ENCODE data around the gene STARD6. TPM values are rescaled to one million over a fixed set of nuclear protein-coding genes. Genes with fewer than 3 reads are reported as not detected.

STARD6 gene
- total RNA-seq, 1 donor, result not detected

DNA sequence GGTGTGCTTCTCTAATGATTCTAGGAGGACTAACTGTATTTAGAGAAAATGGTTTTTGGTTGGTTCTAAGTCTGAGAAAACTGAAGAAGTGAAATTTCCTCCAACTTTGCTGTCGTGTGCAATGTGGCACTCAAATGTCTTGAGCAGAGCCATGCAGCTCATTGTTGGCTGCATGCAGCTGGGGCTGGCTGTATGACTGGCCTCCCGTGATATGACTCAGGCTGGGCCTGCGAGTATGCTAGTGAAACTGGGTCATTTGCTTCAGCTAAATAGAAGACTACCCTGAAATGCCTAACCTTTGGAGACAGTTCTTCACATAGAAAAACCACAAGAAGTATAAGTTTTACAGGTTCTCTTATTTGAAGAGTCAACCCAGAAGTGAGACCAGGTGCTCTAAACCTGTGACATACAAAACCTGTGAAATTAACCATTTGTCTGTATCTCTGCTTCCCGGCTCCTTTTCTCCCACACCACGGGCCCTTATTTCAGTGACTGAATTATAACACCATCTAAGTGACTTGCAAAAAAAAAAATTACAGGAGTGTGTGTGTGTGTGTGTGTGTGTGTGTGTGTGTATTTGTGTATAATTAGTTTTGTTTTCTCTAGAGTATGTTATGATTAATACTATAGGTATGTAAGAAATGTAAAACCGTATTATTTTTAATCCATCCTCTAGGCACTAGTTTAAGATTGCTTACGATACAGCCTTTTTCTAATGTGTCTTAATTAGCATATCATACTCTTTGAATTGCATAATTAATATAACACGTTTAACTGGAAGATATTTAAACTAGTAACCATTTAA lies 72.5 kb downstream of the STARD6 start:
- TF ChIP-seq, protein P1, sequence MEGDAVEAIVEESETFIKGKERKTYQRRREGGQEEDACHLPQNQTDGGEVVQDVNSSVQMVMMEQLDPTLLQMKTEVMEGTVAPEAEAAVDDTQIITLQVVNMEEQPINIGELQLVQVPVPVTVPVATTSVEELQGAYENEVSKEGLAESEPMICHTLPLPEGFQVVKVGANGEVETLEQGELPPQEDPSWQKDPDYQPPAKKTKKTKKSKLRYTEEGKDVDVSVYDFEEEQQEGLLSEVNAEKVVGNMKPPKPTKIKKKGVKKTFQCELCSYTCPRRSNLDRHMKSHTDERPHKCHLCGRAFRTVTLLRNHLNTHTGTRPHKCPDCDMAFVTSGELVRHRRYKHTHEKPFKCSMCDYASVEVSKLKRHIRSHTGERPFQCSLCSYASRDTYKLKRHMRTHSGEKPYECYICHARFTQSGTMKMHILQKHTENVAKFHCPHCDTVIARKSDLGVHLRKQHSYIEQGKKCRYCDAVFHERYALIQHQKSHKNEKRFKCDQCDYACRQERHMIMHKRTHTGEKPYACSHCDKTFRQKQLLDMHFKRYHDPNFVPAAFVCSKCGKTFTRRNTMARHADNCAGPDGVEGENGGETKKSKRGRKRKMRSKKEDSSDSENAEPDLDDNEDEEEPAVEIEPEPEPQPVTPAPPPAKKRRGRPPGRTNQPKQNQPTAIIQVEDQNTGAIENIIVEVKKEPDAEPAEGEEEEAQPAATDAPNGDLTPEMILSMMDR (IDR thresholded peaks at IDR 0.05; ENCODE audit: insufficient read depth, low read length), result no peak
- no peak overlapping the region for H3K4me3 ChIP-seq (ENCODE audit: low read depth, low read length)
- DNase-seq (ENCODE audit: low read depth), result peak; percentile 47

GRCh38 chr18:54284535-54284934 lies 73.1 kb downstream of the STARD6 start:
- TF ChIP-seq, protein P1 (IDR thresholded peaks at IDR 0.05; ENCODE audit: insufficient read depth, low read length), result no peak
- no peak for DNase-seq (ENCODE audit: low read depth)

DNA sequence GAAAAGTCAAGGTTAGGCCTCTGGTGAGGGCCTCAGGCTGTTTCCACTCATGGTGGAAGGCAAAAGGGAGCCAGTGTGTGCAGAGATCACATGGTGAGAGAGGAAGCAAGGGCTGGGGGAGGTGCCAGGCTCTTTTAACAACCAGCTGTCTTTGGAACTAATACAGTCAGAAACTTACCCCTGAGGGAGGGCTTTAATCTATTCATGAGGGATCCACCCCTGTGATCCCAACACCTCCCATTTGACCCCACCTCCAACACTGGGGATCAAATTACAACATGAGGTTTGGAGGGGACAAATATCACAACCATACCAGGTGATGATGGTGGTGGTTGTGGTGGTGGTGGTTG lies 77.5 kb downstream of the STARD6 start:
- TF ChIP-seq, protein P1 (IDR thresholded peaks at IDR 0.05; ENCODE audit: insufficient read depth, low read length), result no peak
- no peak overlapping the region for H3K4me3 ChIP-seq (ENCODE audit: low read depth, low read length)
- no peak for DNase-seq (ENCODE audit: low read depth)

More at GRCh38 chr18:54284535-54284934, 73.1 kb downstream of the STARD6 start:
- H3K4me3 ChIP-seq (ENCODE audit: low read depth, low read length), result no peak overlapping the region

- no peak for DNase-seq (ENCODE audit: low read depth)
- TF ChIP-seq, protein P1 (IDR thresholded peaks at IDR 0.05; ENCODE audit: insufficient read depth, low read length), result no peak
- no peak overlapping the region for H3K4me3 ChIP-seq (ENCODE audit: low read depth, low read length)
Measured at GRCh38 chr18:54279477-54280219, 78.0 kb downstream of the STARD6 start.

GRCh38 chr18:54278615-54279014 lies 79.0 kb downstream of the STARD6 start:
- TF ChIP-seq, protein P1 (IDR thresholded peaks at IDR 0.05; ENCODE audit: insufficient read depth, low read length), result no peak
- H3K4me3 ChIP-seq (ENCODE audit: low read depth, low read length), result no peak overlapping the region
- DNase-seq (ENCODE audit: low read depth), result no peak

DNA sequence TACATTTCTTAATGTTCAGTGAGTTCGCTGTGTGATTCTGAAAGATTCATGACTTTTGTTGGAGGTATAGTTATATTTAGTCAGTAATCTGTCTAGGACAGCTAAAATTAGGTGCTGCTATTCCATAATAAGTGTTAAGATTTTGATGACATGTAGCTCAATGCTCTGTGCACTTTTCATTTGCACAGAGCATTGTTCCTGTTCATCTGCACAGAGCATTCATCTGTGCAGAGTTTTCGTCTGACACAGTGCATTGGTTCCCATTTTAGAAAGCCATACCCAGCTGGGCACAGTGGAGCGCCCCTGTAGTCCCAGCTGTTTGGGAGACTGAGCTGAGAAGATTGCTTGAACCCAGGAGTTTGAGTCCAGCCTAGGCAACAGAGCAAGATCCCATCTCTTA lies 79.8 kb downstream of the STARD6 start:
- DNase-seq (ENCODE audit: low read depth), result no peak
- TF ChIP-seq, protein P1 (IDR thresholded peaks at IDR 0.05; ENCODE audit: insufficient read depth, low read length), result no peak
- H3K4me3 ChIP-seq (ENCODE audit: low read depth, low read length), result no peak overlapping the region

Small RNA genes lying within 50 kb of the gene (small RNA-seq; reads per million reads assigned to genes)
- not detected for gene SNRPGP2

Other genes starting within 250 kb of the STARD6 start
- 11.2 and 34.2 TPM in 2 replicates for gene MBD2, start 133.2 kb downstream of the STARD6 start, total RNA-seq (ENCODE audit: low replicate concordance)
- gene POLI, start 88.3 kb downstream of the STARD6 start, total RNA-seq (ENCODE audit: low replicate concordance), result 38.7 and 62.7 TPM in 2 replicates
- gene C18orf54, start within 50 bp of the STARD6 start, total RNA-seq (ENCODE audit: low replicate concordance), result 10.5 and 12.7 TPM in 2 replicates
- not detected in 2 replicates for gene DYNAP, start 233.4 kb upstream of the STARD6 start, total RNA-seq (ENCODE audit: low replicate concordance)